GM12891 (cell line): ENCODE results near the gene RAB20.

Experiments used
- POLR2A ChIP-seq: IDR thresholded peaks from 2 replicates; pipeline ENCODE4 v1.6.1; 2011; ENCODE audit warnings: low read depth, low read length, control low read depth
- POLR2AphosphoS5 ChIP-seq: IDR thresholded peaks from 2 replicates; pipeline ENCODE4 v1.6.1; 2011; ENCODE audit warnings: low read depth, low read length, control low read depth
- POU2F2 ChIP-seq: IDR thresholded peaks from 2 replicates; pipeline ENCODE4 v1.6.1; 2011; ENCODE audit warnings: low read depth, mild to moderate bottlenecking, control low read depth, low read length, moderate library complexity
- TAF1 ChIP-seq: IDR thresholded peaks from 2 replicates; pipeline ENCODE4 v1.6.1; 2011; ENCODE audit warnings: low read depth, low read length, control low read depth

- TF ChIP-seq POU2F2 (no peak), POLR2AphosphoS5 (no peak), POLR2A (no peak), TAF1 (no peak)
Observed at GRCh38 chr13:110600980-110601379, 39.5 kb upstream of the RAB20 start.
